ENCODE data around the gene REM2. TPM values are rescaled to one million over a fixed set of nuclear protein-coding genes. Genes with fewer than 3 reads are reported as not detected.
"Not testable (repeated sequence)": the region's sequence is repeated elsewhere in the genome, so short reads cannot be mapped to it uniquely, and the experiment has no call there.

Gene REM2
- total RNA-seq, 2 experiments from 2014 or later: 1.5 to 5.7 TPM

DNA sequence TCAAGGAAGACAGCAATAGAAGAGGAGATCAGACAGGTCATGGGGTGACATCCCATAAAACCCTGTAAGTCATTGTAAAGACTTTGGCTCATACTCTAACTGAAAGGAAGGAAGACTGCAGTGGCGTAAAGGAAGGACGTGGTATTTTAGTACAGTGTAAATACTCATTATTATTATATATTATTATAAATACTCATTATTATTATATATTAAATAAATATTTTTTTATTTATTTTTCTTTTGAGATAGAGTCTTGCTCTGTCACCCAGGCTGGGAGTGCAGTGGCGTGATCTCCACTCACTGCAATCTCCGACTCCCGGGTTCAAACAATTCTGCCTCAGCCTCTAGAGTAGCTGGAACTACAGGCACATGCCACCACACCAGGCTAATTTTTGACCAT is 26.6 kb upstream of the REM2 start:
- Histone ChIP-seq H3K36me3 (ENCODE audit: insufficient read depth, low read length) (no peaks in the 10 kb centered on the region), H2AFZ (ENCODE audit: low read length) (no peak overlapping the region), H4K20me1 (ENCODE audit: insufficient read depth, low read length) (no peaks in the 10 kb centered on the region), H3K4me1 (ENCODE audit: insufficient read depth, low read length, poor library complexity, severe bottlenecking) (peaks cover 13% of the 10 kb centered on the region), H3K27ac (ENCODE audit: low read depth, low read length, poor library complexity, severe bottlenecking) (no peak overlapping the region), H3K9me2 (ENCODE audit: insufficient read depth, low read length) (no peaks in the 10 kb centered on the region), H3K9me3 (ENCODE audit: low read length) (no peaks in the 10 kb centered on the region), H3K79me2 (ENCODE audit: insufficient read depth, low read depth, low read length) (no peaks in the 10 kb centered on the region), H3K4me3 (ENCODE audit: low read depth, low read length, poor library complexity, severe bottlenecking) (no peak overlapping the region), H3K4me2 (ENCODE audit: low read length) (no peak overlapping the region)
- TF ChIP-seq EZH2phosphoT487 (IDR thresholded peaks at IDR 0.05; ENCODE audit: borderline replicate concordance, low read depth, low read length) (no peak), CTCF (conservative IDR thresholded peaks at IDR 0.05; ENCODE audit: low read length) (no peak)
- DNase-seq (ENCODE audit: low spot score): no peak
- CTCF ChIA-PET (ENCODE audit: unreplicated experiment): no interaction called here
- BruUV-seq (replicated peaks): no TSS peak
- intact Hi-C loops (cut with micrococcal nuclease; ENCODE audit: unreplicated experiment): no loop called here
- POLR2A ChIA-PET: no interaction called here

GRCh38 chr14:22860377-22860776 is 22.6 kb upstream of the REM2 start:
- H3K27ac ChIP-seq (ENCODE audit: low read depth, low read length, poor library complexity, severe bottlenecking); H3K9me3 ChIP-seq (ENCODE audit: low read length); H3K4me3 ChIP-seq (ENCODE audit: low read depth, low read length, poor library complexity, severe bottlenecking); DNase-seq (ENCODE audit: low spot score); BruUV-seq (replicated peaks); H3K4me2 ChIP-seq (ENCODE audit: low read length); H3K36me3 ChIP-seq (ENCODE audit: insufficient read depth, low read length); H3K4me1 ChIP-seq (ENCODE audit: insufficient read depth, low read length, poor library complexity, severe bottlenecking); H2AFZ ChIP-seq (ENCODE audit: low read length); H3K79me2 ChIP-seq (ENCODE audit: insufficient read depth, low read depth, low read length); intact Hi-C loops (cut with micrococcal nuclease; ENCODE audit: unreplicated experiment); H4K20me1 ChIP-seq (ENCODE audit: insufficient read depth, low read length); H3K9me2 ChIP-seq (ENCODE audit: insufficient read depth, low read length): not testable (repeated sequence)
- POLR2A ChIA-PET: interaction anchor here (0.6 to 1.5 kb wide), 12 partner anchors 11 to 509 kb away, joined by 3 to 9 read pairs (median 3); partner anchors contain the start of genes BCL2L2 and LRP10
- CTCF ChIA-PET (ENCODE audit: unreplicated experiment): interaction anchor here (0.6 kb wide), 1 partner anchor 271 kb away, joined by 4 read pairs; no protein-coding TSS in a partner anchor

DNA sequence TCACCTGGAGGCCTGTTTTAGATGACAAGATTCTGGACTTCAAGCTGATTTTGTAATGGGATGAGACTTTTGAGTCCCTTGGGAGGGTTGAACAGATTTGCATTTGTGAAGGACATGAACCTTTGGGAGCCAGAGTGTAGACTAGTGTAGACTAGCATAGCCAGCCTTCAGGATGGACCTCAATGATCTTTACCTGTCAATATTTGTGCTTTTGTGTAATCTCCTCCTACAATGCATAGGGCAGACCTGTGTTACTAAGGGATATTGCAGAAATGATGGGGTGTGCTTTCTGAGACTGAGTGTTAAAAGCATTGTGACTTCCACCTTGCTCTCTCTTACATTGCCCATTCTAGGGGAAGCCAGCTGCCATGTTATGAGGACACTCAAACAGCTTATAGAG is 21.4 kb upstream of the REM2 start:
- H3K9me2 ChIP-seq (ENCODE audit: insufficient read depth, low read length): no peaks in the 10 kb centered on the region
- no peak overlapping the region for H3K27ac ChIP-seq (ENCODE audit: low read depth, low read length, poor library complexity, severe bottlenecking)
- no peaks in the 10 kb centered on the region for H3K79me2 ChIP-seq (ENCODE audit: insufficient read depth, low read depth, low read length)
- TF ChIP-seq EZH2phosphoT487 (IDR thresholded peaks at IDR 0.05; ENCODE audit: borderline replicate concordance, low read depth, low read length): no peak
- H3K4me1 ChIP-seq (ENCODE audit: insufficient read depth, low read length, poor library complexity, severe bottlenecking): peaks cover 8% of the 10 kb centered on the region
- no TSS peak for BruUV-seq (replicated peaks)
- no peak overlapping the region for H2AFZ ChIP-seq (ENCODE audit: low read length)
- ChIA-PET POLR2A (interaction anchor here (1.1 to 1.4 kb wide), 4 partner anchors 10 to 108 kb away, joined by 3 to 6 read pairs (median 3); partner anchors contain the start of gene LRP10), CTCF (ENCODE audit: unreplicated experiment) (no interaction called here)
- no peak overlapping the region for H3K4me3 ChIP-seq (ENCODE audit: low read depth, low read length, poor library complexity, severe bottlenecking)
- no peaks in the 10 kb centered on the region for H3K9me3 ChIP-seq (ENCODE audit: low read length)
- intact Hi-C loops (cut with micrococcal nuclease; ENCODE audit: unreplicated experiment): no loop called here
- no peak for DNase-seq (ENCODE audit: low spot score)
- H3K36me3 ChIP-seq (ENCODE audit: insufficient read depth, low read length): no peaks in the 10 kb centered on the region
- no peak overlapping the region for H3K4me2 ChIP-seq (ENCODE audit: low read length)
- no peaks in the 10 kb centered on the region for H4K20me1 ChIP-seq (ENCODE audit: insufficient read depth, low read length)

GRCh38 chr14:22864979-22865378 is 18.0 kb upstream of the REM2 start:
- BruUV-seq (replicated peaks): no TSS peak
- Histone ChIP-seq H3K4me2 (ENCODE audit: low read length) (no peak overlapping the region), H3K79me2 (ENCODE audit: insufficient read depth, low read depth, low read length) (no peaks in the 10 kb centered on the region), H2AFZ (ENCODE audit: low read length) (no peak overlapping the region; the same call in 1 of the 2 replicates), H3K9me2 (ENCODE audit: insufficient read depth, low read length) (no peaks in the 10 kb centered on the region), H3K9me3 (ENCODE audit: low read length) (no peaks in the 10 kb centered on the region), H3K36me3 (ENCODE audit: insufficient read depth, low read length) (no peaks in the 10 kb centered on the region), H3K4me3 (ENCODE audit: low read depth, low read length, poor library complexity, severe bottlenecking) (no peak overlapping the region), H4K20me1 (ENCODE audit: insufficient read depth, low read length) (no peaks in the 10 kb centered on the region), H3K27ac (ENCODE audit: low read depth, low read length, poor library complexity, severe bottlenecking) (no peak overlapping the region), H3K4me1 (ENCODE audit: insufficient read depth, low read length, poor library complexity, severe bottlenecking) (peaks cover 17% of the 10 kb centered on the region)
- ChIA-PET CTCF (ENCODE audit: unreplicated experiment) (no interaction called here), POLR2A (no interaction called here)
- no peak for DNase-seq (ENCODE audit: low spot score)
- TF ChIP-seq EZH2phosphoT487 (IDR thresholded peaks at IDR 0.05; ENCODE audit: borderline replicate concordance, low read depth, low read length) (no peak), CTCF (conservative IDR thresholded peaks at IDR 0.05; ENCODE audit: low read length) (no peak)
- intact Hi-C loops (cut with micrococcal nuclease; ENCODE audit: unreplicated experiment): no loop called here

All from OCI-LY7 (cell line).